Measurements from ENCODE around the gene RAB5B.

GRCh38 chr12:55929306-55929791 lies 44.5 kb upstream of the RAB5B start:
- TF ChIP-seq CTCF (IDR thresholded peaks at IDR 0.05 in 4 of 5, conservative IDR thresholded peaks at IDR 0.05 in 1 of 5) (no peak), POLR2A (IDR thresholded peaks at IDR 0.05) (no peak)
